ENCODE data around the gene NCDN.
A peak's percentile ranks its signal among the peaks of the same experiment; 100 is the strongest.
"Not testable (repeated sequence)": the region's sequence is repeated elsewhere in the genome, so short reads cannot be mapped to it uniquely, and the experiment has no call there.

NCDN gene

GRCh38 chr1:35572296-35572695, 14.7 kb downstream of the NCDN start:
- no peak for DNase-seq

DNA sequence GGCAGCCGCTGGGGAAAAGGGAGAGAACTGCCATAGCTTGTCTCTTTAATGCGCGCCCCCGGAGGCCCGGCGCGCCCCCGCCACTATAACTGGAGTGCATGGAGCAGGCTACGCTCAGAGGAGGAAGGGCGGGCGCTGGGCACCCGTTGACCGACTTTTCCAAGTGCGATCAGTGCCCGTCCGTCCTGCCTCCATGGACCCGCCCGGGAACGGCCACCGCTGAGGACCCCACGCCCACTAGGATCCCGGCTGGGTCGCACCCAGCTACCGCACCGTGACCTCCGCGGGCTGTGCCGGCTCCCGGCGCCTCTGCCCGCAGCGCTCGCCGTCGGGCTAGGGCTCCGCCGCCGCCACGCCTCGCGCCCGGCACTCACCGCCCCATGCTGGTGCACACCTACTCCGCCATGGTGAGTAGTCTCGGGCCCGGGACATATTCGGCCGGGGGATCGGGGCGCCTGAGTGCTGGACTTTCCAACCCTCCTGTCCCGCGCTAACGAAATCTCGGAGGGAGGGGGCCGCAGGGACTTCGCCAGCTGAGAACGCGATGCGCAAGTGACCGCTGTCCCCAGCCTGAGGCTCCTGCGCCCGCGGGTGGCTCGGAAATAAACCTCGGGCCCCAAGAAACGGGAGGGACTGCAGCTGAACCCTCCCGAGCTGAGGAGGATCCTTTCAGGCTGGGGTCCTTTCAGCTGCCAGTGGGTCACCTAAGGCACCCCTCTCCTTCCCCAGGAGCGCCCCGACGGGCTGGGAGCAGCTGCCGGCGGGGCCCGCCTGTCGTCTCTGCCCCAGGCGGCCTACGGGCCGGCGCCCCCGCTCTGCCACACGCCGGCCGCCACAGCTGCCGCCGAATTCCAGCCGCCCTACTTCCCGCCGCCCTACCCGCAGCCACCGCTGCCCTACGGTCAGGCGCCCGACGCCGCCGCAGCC, 15.9 kb downstream of the NCDN start, which contains the start of gene TFAP2E:
Gene TFAP2E, plus strand, starts transcription at position 117 of the 927 bp plus-strand sequence. Its CDS starts 264 bp downstream, at position 381.
- peak; percentile 81 for DNase-seq

- no peak for DNase-seq
Measured at GRCh38 chr1:35574125-35574654, 16.6 kb downstream of the NCDN start.

GRCh38 chr1:35574655-35575415, 17.2 kb downstream of the NCDN start:
- peak; percentile 49 for DNase-seq

- DNase-seq = no peak
Measured at GRCh38 chr1:35575416-35575958, 17.9 kb downstream of the NCDN start.

DNA sequence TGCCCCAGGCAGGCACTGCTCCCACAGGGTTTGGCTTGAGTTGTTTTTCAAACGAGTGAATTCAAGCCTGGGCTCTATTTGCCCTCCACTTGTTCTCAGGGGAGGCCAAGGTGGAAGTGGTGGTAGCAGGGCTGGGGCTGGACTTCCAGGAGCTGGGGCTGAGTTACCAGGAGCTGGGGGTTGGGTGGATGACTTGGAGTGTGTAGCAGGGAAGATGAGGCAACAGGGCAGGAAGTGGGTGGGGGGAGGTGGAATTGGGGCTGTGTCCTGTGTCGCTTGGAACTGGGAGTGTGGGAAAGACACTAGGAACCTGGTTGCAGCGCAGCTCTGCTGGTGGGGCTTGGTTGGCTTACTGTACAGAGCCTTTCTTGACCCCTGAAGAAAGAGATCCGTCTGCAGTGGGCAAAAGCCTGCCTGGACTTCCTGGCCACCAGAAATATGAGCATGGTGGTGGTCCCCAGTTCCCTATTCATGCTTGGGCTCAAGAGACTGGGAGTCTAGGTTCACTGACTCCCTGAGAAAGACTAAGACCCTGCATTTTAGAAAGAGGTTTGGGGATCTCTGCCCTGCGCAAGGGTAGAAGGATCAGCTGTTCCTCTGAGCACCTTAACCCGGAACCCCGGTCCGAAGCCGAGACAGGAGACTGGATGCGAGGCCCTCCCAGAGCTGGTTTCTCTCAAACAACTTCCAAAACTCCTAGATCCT, 18.6 kb downstream of the NCDN start:
- no peak for DNase-seq

DNA sequence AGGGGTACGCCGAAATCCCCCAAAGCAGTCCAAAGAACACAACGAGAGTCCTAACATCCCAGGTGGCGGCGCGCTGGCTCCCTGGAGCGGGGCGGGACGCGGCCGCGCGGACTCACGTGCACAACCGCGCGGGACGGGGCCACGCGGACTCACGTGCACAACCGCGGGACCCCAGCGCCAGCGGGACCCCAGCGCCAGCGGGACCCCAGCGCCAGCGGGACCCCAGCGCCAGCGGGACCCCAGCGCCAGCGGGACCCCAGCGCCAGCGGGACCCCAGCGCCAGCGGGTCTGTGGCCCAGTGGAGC, 19.1 kb downstream of the NCDN start:
- DNase-seq = not testable (repeated sequence)

DNA sequence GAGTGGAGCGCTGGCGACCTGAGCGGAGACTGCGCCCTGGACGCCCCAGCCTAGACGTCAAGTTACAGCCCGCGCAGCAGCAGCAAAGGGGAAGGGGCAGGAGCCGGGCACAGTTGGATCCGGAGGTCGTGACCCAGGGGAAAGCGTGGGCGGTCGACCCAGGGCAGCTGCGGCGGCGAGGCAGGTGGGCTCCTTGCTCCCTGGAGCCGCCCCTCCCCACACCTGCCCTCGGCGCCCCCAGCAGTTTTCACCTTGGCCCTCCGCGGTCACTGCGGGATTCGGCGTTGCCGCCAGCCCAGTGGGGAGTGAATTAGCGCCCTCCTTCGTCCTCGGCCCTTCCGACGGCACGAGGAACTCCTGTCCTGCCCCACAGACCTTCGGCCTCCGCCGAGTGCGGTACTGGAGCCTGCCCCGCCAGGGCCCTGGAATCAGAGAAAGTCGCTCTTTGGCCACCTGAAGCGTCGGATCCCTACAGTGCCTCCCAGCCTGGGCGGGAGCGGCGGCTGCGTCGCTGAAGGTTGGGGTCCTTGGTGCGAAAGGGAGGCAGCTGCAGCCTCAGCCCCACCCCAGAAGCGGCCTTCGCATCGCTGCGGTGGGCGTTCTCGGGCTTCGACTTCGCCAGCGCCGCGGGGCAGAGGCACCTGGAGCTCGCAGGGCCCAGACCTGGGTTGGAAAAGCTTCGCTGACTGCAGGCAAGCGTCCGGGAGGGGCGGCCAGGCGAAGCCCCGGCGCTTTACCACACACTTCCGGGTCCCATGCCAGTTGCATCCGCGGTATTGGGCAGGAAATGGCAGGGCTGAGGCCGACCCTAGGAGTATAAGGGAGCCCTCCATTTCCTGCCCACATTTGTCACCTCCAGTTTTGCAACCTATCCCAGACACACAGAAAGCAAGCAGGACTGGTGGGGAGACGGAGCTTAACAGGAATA, 19.7 kb downstream of the NCDN start:
- DNase-seq = no peak

- peak; percentile 39 for DNase-seq
Measured at GRCh38 chr1:35580949-35581388, 23.4 kb downstream of the NCDN start.

- DNase-seq = not testable (repeated sequence)
Measured at GRCh38 chr1:35581621-35582020, 24.0 kb downstream of the NCDN start.

GRCh38 chr1:35585281-35585680, 27.7 kb downstream of the NCDN start:
- no peak for DNase-seq

- DNase-seq = not testable (repeated sequence)
Measured at GRCh38 chr1:35585805-35586204, 28.2 kb downstream of the NCDN start.

GRCh38 chr1:35586808-35587207, 29.2 kb downstream of the NCDN start:
- DNase-seq = no peak

- no peak for DNase-seq
Measured at GRCh38 chr1:35587736-35588135, 30.1 kb downstream of the NCDN start.

DNA sequence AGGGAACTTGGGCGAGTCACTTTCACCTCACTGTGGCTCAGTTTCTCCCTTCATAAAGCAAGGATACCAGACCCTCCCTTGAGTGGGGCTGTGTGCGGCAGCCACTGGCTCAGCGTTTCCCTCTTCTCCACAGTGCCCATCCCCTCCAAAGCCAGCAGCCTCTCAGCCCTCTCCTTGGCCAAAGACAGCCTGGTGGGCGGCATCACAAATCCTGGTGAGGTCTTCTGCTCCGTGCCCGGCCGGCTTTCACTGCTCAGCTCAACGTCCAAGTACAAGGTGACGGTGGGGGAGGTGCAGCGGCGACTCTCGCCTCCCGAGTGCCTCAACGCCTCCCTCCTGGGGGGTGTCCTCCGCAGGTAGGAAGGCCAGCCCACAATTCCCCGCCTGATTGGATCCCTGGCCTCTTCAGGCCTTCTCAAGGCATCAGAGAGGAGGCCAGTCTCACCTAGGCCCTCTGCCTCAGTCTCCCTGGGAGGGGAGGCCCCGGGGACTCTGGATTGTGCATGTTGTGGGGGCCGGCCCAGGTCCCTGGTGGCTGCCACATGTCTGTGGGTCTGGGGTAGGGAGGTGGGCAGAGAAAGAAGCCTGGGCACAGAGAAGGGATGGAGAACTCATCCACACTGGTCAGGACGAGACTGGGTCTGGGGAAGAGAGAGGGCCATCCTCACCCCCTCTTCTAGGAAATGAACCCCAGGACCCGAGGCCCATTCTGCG, 30.8 kb downstream of the NCDN start:
- no peak for DNase-seq

DNA sequence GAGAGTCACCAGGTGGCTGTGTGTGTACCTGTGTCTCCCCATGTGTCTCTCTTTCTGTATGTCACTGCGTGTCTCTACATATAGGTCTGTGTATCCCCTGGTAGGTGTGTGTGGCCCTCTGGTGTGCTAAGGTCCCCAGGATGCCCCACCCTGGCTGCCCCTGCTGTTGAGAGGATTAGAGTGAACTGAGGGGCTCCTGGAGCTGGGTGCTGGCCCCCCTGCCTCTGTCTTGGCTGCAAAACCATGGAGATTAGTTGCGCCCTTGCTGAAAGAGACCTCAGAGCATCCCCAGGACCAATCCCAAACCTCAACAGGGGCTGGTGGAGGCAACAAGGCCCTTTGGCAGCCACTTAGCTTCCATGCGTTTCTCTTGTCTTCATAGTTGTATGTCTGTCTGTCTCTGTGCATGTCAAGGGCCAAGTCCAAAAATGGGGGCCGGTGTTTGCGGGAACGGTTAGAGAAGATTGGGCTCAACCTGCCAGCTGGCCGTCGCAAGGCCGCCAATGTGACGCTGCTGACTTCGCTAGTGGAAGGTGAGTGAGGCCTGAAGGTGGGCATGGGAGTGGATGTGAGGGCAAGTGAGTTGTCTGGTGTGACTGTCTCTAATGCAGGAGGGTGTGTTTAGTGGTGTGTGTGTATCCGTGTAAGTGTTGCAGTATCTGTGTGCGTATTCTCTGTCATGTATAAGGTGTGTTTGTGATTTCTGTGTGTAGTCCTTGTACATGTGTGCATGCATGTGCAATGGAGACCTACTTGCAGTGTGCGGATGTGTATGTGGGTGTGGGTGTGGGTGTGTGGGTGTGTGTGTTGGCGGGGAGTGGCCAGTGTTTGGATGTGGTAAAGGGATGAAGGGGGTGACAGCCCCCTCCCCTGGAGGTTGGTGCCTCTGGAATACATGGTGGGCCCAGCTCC, 32.2 kb downstream of the NCDN start:
- DNase-seq = no peak

DNA sequence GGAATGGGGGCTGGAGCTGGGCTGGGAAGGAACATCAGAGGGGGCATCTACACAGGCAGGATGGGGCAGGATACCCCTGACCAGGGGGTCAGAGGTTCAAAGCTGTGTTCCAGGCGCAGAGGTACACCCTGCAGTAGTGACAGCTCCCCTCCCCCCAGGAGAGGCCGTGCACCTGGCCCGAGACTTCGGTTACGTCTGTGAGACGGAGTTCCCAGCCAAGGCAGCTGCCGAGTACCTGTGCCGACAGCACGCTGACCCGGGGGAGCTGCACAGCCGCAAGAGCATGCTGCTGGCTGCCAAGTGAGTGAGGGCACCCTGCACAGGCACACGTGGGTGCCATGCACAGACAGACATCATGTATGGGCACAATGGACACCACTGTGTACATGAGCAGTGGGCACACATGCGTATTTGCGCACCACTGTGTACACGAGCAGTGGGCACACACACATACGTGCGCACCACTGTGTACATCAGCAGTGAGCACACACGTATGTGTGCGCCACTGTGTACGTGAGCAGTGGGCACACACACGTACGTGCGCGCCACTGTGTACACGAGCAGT, 33.0 kb downstream of the NCDN start:
- no peak for DNase-seq

DNA sequence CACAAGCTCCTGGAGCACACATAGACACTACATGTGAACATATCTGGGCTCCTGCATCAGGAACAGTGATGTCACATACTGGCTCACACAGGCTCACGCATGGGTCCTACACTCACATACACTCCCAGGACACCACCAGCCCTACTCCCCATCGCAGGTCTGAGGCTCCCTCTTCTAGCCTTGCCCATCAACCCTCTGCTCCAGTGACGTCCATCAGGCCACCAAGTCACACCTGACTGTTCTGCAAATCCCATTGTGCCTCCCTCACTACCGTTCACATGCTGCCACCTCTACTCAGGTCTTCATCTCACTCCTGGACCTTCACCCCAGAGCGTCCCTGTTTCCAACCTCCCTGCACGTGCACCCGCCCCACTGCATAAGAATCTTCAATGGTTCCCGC, 33.6 kb downstream of the NCDN start:
- no peak for DNase-seq

DNA sequence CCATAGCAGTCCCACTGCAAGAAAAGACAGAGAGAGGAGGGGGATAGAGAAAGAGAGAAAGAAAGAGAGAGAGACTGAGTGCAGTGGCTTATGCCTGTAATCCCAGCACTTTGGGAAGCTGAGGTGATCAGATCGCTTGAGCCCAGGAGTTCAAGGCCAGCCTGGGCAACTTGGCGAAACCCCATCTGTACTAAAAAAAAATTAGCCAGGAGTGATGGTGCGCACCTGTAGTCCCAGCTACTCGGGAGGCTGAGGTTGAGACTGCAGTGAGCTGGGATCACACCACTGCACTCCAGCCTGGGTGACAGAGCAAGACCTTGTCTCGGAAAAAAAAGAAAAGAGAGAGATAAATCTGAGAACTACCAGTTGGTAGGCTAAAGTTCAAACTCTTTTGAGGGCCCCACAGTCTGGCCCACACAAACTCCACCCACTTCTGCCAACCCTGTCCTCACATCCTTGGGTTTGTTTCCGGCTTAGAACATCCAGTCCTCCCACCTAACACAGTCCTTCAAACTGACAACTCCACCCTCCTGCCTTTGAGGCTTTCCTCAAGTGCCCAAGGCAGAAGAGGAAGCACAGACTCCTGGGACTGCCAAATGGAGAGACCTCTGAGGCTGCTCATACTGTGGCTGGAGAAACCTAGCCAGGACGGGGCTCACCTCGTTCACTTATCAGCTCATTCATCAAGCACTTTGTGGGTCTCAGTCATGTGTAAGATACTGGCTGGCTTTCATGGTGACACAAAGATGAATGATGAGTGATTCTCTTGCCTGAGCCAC, 35.6 kb downstream of the NCDN start:
- no peak for DNase-seq

All from NCI-H526 treated with DMSO at 0.1 percent for 48 hours (cell line).